GM12874 (cell line): ENCODE measurements around the gene CAMSAP1.

Experiments used
- TF ChIP-seq, protein P1 (sequence below): IDR thresholded peaks from 2 replicates; pipeline ENCODE4 v1.5.1; 2011; ENCODE audit warnings: low read depth, mild to moderate bottlenecking, control low read depth, low read length, moderate library complexity; ENCODE audit not compliant: insufficient read depth

Gene CAMSAP1

DNA sequence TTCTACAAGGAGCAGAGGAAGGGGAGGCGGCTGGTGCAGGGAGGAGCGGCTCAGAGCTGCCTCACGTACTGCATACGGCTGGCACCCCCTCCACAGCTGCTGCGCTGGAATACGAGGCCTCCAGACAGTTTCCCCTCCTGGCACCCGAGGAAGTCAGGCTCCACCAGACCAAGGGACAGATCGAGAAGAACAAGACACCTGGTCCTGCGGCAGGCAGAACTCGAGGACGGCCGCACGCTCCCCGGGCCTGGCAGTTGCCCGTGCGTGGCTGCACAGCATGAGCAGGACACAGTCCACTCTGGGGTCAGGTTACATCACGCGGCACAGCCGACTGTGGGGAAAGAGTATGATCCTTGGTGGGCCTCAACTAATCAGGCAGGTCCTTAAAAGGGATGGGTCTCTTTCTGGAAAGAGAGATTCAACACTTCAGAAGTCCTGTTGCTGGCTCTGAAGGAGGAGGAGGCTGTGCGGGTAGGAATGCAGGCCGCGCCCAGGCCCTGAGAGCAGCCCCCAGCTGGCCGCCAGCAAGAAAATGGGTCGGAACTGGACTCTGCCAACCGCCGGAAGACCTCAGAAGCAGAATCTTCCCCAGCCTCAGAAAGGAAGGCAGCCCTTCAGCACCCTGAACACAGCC is 42.3 kb upstream of the CAMSAP1 start:
- TF ChIP-seq, protein P1, sequence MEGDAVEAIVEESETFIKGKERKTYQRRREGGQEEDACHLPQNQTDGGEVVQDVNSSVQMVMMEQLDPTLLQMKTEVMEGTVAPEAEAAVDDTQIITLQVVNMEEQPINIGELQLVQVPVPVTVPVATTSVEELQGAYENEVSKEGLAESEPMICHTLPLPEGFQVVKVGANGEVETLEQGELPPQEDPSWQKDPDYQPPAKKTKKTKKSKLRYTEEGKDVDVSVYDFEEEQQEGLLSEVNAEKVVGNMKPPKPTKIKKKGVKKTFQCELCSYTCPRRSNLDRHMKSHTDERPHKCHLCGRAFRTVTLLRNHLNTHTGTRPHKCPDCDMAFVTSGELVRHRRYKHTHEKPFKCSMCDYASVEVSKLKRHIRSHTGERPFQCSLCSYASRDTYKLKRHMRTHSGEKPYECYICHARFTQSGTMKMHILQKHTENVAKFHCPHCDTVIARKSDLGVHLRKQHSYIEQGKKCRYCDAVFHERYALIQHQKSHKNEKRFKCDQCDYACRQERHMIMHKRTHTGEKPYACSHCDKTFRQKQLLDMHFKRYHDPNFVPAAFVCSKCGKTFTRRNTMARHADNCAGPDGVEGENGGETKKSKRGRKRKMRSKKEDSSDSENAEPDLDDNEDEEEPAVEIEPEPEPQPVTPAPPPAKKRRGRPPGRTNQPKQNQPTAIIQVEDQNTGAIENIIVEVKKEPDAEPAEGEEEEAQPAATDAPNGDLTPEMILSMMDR, result no peak

DNA sequence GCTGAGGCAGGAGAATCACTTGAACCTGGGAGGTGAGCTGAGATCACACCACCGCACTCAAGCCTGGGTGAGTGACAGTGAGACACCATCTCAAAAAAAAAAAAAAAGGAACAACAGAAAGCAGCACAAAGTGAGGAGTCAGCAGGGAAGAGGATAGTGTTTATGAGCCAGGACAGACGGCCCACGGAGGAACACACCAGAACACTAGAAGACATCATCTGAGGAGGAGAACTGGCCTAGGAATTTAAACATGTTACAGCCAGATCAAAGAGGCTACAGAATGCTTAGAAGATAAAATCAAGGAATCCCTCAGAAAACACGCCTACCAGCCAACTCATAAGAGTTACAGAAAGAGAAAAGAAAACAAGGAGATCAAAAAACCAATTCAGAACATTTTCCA is 41.6 kb upstream of the CAMSAP1 start:
- TF ChIP-seq, protein P1, result no peak

DNA sequence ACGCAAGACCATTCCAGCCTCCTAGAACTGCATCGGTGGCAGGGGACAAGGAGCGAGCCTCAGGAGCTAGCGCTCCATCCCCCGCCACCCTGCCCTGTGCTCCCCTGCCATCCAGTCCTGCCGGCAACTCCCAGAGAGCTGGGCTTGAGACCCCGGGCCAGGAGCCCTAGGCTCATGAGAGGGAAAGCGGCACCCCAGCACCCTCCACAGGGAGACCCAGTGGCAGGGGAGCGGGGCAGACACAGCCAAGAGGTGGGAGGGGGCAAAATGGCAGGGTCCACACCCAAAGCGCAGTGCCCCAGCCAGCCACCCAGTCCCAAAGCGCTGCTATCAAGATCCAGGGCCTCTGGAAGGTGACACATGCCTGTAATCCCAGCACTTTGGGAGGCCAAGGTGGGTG is 41.1 kb upstream of the CAMSAP1 start:
- TF ChIP-seq, protein P1, result no peak

DNA sequence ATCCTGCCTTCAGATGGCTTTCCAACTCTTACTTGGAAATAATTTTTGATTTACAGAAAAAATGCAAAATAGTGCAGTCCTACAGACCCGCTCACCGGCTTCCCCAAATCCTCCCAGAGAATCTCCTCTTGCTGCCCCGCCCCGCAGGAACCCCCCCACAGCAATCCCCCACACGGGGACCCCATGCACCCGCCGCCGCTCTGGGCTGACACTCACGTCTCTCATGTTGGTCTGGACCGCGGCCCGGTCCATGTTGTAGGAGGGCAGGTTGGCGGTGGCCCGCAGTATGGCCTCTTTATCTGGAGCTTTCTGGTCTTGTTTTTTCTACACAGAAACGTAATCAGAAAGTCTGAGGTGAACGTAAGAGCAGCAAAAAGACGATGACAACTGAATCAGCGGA is 40.2 kb upstream of the CAMSAP1 start:
- TF ChIP-seq, protein P1, result no peak

DNA sequence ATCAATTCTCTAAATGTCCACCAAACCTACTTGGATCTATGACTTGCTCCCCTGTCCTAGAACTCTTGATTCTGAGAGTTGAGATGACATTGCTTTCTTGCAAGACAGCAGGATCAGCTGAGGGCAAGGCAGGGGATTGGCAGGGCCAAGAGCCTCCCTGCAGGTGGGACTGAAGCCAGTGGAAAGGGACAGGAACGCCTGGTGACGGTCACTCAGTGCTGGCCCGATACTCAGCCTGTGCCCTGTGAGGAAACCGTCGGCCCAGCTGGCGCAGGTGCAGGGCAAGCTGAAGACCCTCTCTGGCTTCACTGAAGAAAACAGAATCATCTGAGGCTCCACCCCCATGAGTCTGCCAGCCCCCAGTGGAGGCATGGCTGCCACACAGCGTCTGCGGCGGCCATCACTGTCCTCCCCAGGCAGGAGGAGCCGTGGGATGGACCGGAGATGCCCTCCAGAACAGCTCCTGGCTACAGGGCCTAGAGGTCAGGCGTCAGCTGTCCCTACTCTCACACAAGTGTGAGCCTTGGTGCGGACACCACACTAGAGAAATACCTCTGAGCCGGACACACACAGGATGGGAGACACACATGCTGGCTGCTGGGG is 39.1 kb upstream of the CAMSAP1 start:
- TF ChIP-seq, protein P1, result no peak

DNA sequence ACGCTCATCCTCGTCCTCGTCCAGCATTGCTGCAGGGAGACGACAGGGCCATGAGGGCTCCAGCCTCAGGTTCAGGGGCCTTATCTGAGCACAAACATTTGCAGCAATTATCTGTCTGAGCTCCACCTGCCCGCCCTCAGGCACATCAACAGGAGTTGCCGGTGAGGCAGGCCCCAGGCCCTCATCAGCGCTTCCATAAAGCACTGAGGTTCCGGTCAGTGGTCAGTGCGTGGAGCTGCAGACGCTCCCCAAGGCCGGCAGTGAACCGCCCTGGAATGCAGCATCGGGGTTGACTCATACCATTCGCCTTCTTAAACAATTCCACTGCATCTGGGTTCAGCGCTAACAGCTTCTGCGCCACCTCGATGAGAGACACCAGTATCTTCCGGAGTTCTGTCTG is 38.6 kb upstream of the CAMSAP1 start:
- TF ChIP-seq, protein P1, result no peak

DNA sequence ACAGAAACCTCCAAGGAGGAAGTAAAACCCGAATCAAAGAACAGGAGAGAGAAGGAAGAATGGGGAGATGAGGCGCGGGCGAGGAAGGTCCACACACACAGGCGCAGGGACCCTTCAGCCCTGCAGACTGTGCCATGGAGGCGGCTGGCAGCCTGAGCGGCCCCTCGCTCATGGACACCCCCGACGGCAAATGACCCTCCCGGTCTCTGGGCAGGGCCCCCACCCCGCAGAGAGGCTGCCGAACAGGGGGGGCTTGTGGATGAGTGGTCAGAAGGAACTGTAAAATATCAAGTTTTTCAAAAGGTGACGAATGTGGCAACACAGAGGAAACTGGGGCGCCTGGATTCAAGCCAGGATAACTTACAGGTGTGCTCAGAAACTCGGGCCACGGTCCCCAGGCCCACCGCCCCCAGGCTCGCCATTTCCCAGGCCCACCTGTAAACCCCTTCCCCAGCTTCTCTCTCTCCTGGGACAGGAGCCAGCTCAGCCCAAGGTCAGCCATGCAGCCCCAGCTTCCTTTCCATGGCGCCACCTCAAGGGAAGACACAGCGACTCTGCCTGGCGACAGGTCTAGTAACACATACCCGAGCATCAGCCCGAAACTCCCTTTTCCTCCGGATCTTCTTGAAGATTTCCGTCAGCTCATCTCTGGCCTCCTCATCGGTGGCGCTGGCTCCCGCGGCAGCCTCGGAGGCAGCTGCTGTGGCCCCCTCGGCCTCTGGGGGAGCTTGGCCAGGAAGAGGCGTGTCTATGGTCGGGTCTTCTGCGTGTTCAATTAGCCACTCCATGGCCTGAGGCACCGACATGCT is 37.3 kb upstream of the CAMSAP1 start:
- TF ChIP-seq, protein P1, result no peak
